AG04450 (cell line): ENCODE results near the gene HAPSTR1. TPM values are rescaled to one million over a fixed set of nuclear protein-coding genes. Genes with fewer than 3 reads are reported as not detected.

Source experiments
- CTCF ChIA-PET: fragments of 300-600, 350-600 bp; formaldehyde crosslinking; extraction: SDS; loops from one replicate; lab custom pipeline; 2022; ENCODE audit warnings: antibody characterized with exemption, inconsistent platforms; lab: Charles Lee
- POLR2A ChIA-PET: fragments of 350-600 bp; formaldehyde crosslinking; extraction: SDS; loops from one replicate; lab custom pipeline; 2021; ENCODE audit warnings: antibody characterized with exemption, inconsistent platforms; lab: Yijun Ruan, JAX
- DNase-seq: peaks from one replicate; pipeline ENCODE4 v3.0.0-alpha.2; 2011; ENCODE audit warnings: low read depth, low spot score
- H3K27ac ChIP-seq: one replicate; pipeline ENCODE4 v1.5.1; 2012; ENCODE audit warnings: low read depth, low read length, control low read depth
- H3K27me3 ChIP-seq: one replicate; pipeline ENCODE4 v1.6.0; 2012; ENCODE audit warnings: low read length; ENCODE audit not compliant: control insufficient read depth, insufficient read depth
- H3K4me3 ChIP-seq: 2 replicates; pipeline ENCODE4 v1.5.1; 2011; ENCODE audit warnings: mild to moderate bottlenecking, low read depth, low read length, control low read depth
- H3K9me3 ChIP-seq: 2 replicates; pipeline ENCODE4 v1.5.1; 2012; ENCODE audit warnings: low read length; ENCODE audit not compliant: control insufficient read depth, insufficient read depth
- polyA plus RNA-seq: library from polyadenylated mRNA; depleted of rRNA; stranded (reverse); fragments of >200 nt; gene quantifications from 2 replicates; pipeline ENCODE4 v1.2.3, GENCODE V29; 2011
- TF ChIP-seq, protein P1 (sequence below): IDR thresholded peaks from 2 replicates; pipeline ENCODE4 v1.5.1; 2011; ENCODE audit warnings: low read depth, low read length, control low read depth, inconsistent platforms

Gene HAPSTR1
- polyA plus RNA-seq, 1 experiment: 40.3 TPM

DNA sequence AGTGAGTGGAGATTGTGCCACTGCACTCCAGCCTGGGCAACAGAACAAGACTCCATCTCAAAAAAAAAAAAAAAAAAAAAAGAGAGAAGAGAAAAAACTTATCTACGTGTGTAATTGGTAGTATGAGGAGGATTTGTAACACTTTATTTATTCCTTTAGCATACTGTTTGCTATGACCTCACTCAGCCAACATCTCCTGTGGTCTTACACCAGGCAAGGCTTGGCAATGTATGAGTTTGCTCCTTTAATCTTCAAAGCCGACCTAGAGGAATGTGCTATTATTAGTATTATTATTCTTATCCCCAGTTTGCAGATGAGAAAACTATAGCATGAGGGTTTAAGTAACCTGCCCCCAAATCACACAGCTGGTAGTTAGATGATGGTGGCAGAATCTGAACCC is 35.8 kb upstream of the HAPSTR1 start:
- H3K9me3 ChIP-seq: no peaks in the 10 kb centered on the region; the same call in 1 of the 2 replicates
- H3K27me3 ChIP-seq: no peaks in the 10 kb centered on the region
- DNase-seq: no peak
- no peak overlapping the region for H3K27ac ChIP-seq
- TF ChIP-seq, protein P1, sequence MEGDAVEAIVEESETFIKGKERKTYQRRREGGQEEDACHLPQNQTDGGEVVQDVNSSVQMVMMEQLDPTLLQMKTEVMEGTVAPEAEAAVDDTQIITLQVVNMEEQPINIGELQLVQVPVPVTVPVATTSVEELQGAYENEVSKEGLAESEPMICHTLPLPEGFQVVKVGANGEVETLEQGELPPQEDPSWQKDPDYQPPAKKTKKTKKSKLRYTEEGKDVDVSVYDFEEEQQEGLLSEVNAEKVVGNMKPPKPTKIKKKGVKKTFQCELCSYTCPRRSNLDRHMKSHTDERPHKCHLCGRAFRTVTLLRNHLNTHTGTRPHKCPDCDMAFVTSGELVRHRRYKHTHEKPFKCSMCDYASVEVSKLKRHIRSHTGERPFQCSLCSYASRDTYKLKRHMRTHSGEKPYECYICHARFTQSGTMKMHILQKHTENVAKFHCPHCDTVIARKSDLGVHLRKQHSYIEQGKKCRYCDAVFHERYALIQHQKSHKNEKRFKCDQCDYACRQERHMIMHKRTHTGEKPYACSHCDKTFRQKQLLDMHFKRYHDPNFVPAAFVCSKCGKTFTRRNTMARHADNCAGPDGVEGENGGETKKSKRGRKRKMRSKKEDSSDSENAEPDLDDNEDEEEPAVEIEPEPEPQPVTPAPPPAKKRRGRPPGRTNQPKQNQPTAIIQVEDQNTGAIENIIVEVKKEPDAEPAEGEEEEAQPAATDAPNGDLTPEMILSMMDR: no peak
- CTCF ChIA-PET: interaction anchor here (0.8 to 0.9 kb wide), 2 partner anchors 22 to 47 kb away, joined by 3 to 5 read pairs; no protein-coding TSS in a partner anchor
- no peak overlapping the region for H3K4me3 ChIP-seq
- POLR2A ChIA-PET: interaction anchor here (1.2 kb wide), 1 partner anchor 36 kb away, joined by 4 read pairs; the partner anchor contains the start of gene HAPSTR1

DNA sequence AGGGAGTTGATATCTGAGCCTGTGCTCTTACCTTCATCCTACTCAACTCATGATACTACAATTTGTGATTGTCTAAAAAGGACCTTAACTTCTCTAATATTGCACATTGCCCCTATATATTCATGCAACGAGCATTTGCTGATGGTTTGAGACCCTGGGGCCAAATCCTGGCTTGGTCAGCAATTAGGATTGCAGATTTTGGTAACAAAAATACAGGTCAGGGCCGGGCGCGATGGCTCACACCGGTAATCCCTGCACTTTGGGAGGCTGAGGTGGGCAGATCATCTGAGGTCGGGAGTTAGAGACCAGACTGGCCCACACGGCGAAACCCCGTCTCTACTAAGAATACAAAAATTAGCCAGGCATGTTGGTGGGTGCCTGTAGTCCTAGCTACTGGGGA is 35.4 kb upstream of the HAPSTR1 start:
- Histone ChIP-seq H3K9me3 (no peaks in the 10 kb centered on the region; the same call in 1 of the 2 replicates), H3K4me3 (no peak overlapping the region), H3K27me3 (no peaks in the 10 kb centered on the region), H3K27ac (peak overlapping the region; percentile 21)
- DNase-seq: no peak
- ChIA-PET CTCF (interaction anchor here (0.8 kb wide), 1 partner anchor 47 kb away, joined by 3 read pairs; no protein-coding TSS in a partner anchor), POLR2A (interaction anchor here (1.2 kb wide), 1 partner anchor 35 kb away, joined by 4 read pairs; the partner anchor contains the start of gene HAPSTR1)
- TF ChIP-seq, protein P1: no peak

- Histone ChIP-seq H3K4me3 (no peak overlapping the region), H3K27me3 (no peaks in the 10 kb centered on the region), H3K27ac (no peak overlapping the region), H3K9me3 (no peaks in the 10 kb centered on the region; the same call in 1 of the 2 replicates)
- ChIA-PET POLR2A (interaction anchor here (0.7 kb wide), 1 partner anchor 33 kb away, joined by 7 read pairs; the partner anchor contains the start of gene HAPSTR1), CTCF (no interaction called here)
- TF ChIP-seq, protein P1: no peak
- no peak for DNase-seq
Observed at GRCh38 chr16:9058211-9058610, 33.2 kb upstream of the HAPSTR1 start.

DNA sequence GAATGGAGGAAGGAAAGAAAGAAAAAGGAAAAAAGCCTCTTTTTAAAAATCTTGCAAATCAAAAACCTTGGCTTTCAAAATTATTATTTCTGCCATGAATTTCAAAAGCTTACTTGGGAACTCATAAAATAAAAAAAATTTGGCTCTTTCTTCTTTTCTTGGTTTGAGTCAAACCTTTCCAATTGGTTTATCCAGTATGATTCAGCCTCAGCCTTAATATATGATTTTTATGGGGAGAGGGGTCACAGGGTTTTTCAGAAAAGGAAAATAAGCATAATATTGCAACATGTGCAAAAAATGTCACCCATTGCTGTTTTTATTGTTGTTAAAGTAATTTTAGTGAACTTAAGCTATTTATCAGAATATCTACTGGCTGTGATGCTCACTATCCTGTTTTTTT is 31.2 kb upstream of the HAPSTR1 start:
- Histone ChIP-seq H3K4me3 (no peak overlapping the region), H3K9me3 (no peaks in the 10 kb centered on the region; the same call in 1 of the 2 replicates), H3K27ac (no peak overlapping the region), H3K27me3 (no peaks in the 10 kb centered on the region)
- DNase-seq: no peak
- TF ChIP-seq, protein P1: no peak
- CTCF ChIA-PET: interaction anchor here (0.6 kb wide), 1 partner anchor 14 kb away, joined by 3 read pairs; no protein-coding TSS in a partner anchor
- POLR2A ChIA-PET: interaction anchor here (0.7 kb wide), 1 partner anchor 104 kb away, joined by 3 read pairs; no protein-coding TSS in a partner anchor

DNA sequence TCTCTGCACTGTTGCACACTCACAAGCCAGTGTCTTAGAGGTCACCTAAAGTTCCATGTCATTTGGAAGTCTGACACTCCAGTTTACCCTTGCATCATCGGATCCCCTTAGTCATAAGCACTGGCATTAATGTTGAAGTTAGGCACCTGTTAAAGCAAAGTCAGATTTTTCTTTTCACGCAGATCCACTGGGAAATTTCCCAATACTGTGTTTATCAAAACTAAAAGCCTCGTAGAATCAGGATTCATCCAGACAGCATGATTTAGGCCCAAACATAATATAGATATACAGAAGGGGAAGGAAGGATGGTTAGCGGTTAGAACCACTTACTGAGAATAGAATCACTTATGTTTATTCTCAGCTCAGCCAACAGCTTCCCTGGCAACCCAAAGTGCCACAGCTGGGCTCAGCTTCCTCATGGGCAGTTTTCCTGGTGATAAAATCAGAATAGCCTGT is 30.1 kb upstream of the HAPSTR1 start:
- ChIA-PET POLR2A (interaction anchor here (0.9 to 1.4 kb wide), 4 partner anchors 11 to 30 kb away, joined by 3 to 19 read pairs (median 8); partner anchors contain the start of gene HAPSTR1), CTCF (interaction anchor here (1.1 kb wide), 2 partner anchors 9 to 53 kb away, joined by 3 to 6 read pairs; no protein-coding TSS in a partner anchor)
- peak; percentile 74 for DNase-seq
- Histone ChIP-seq H3K9me3 (no peaks in the 10 kb centered on the region; the same call in 1 of the 2 replicates), H3K27me3 (no peaks in the 10 kb centered on the region), H3K27ac (peak overlapping the region; percentile 52), H3K4me3 (no peak overlapping the region)
- TF ChIP-seq, protein P1: no peak
